PC-9 (cell line): ENCODE data around the gene TOMM70. TPM values are rescaled to one million over a fixed set of nuclear protein-coding genes. Genes with fewer than 3 reads are reported as not detected.

Experiments used
- BruUV-seq: library from RNA; stranded (reverse); fragments of 400-500 nt; replicated peaks from 2 replicates; lab custom pipeline; 2021; lab: Mats Ljungman, UMichigan
- CTCF ChIA-PET: fragments of 300-600 bp; sonication (Branson Sonifier 250); formaldehyde crosslinking; loops from one replicate; lab custom pipeline; 2022; ENCODE audit warnings: antibody characterized with exemption; lab: Charles Lee
- POLR2A ChIA-PET: fragments of 300-600 bp; sonication (Branson Sonifier 250); formaldehyde crosslinking; loops from one replicate; lab custom pipeline; 2022; ENCODE audit warnings: antibody characterized with exemption; ENCODE audit not compliant: unreplicated experiment; lab: Charles Lee
- DNase-seq, 2 experiments: peaks; one replicate each; pipeline versions ENCODE4 v3.0.0 to v3.0.0-alpha.2; 2015 to 2022; ENCODE audit warnings: mixed read lengths in 1 of 2
- H2AFZ ChIP-seq: fragments of 200-600 bp; sonication (generic); 2 replicates; pipeline ENCODE4 v1.8.1; 2017; ENCODE audit warnings: antibody characterized with exemption
- H3F3A ChIP-seq: fragments of 200-600 bp; sonication (generic); 2 replicates; pipeline ENCODE4 v1.8.1; 2017; ENCODE audit warnings: antibody characterized with exemption, mild to moderate bottlenecking, low read depth; ENCODE audit not compliant: insufficient read depth
- H3K27ac ChIP-seq: fragments of 200-600 bp; sonication (generic); 2 replicates; pipeline ENCODE4 v1.6.1; 2016; ENCODE audit warnings: mixed run types
- H3K27me3 ChIP-seq: fragments of 200-600 bp; sonication (generic); 2 replicates; pipeline ENCODE4 v1.6.1; 2016; ENCODE audit warnings: low read depth, mixed run types; ENCODE audit not compliant: insufficient read depth
- H3K36me3 ChIP-seq: fragments of 200-600 bp; sonication (generic); 2 replicates; pipeline ENCODE4 v1.6.1; 2016; ENCODE audit warnings: low read depth, mixed run types
- H3K4me1 ChIP-seq: fragments of 200-600 bp; sonication (generic); replicated peaks from 2 replicates; pipeline ENCODE4 v1.6.1; 2016; ENCODE audit warnings: mixed run types; ENCODE audit not compliant: insufficient read depth
- H3K4me2 ChIP-seq: fragments of 200-600 bp; sonication (generic); 2 replicates; pipeline ENCODE4 v1.6.1; 2017; ENCODE audit warnings: mixed run types
- H3K4me3 ChIP-seq: fragments of 200-600 bp; sonication (generic); 2 replicates; pipeline ENCODE4 v1.6.1; 2016; ENCODE audit warnings: mixed run types
- H3K79me2 ChIP-seq: fragments of 200-600 bp; sonication (generic); 2 replicates; pipeline ENCODE4 v1.6.1; 2017; ENCODE audit warnings: low read depth, mixed run types
- H3K9me2 ChIP-seq: fragments of 200-600 bp; sonication (generic); 2 replicates; pipeline ENCODE4 v1.8.1; 2017; ENCODE audit warnings: mild to moderate bottlenecking; ENCODE audit not compliant: insufficient read depth
- H3K9me3 ChIP-seq: fragments of 200-600 bp; sonication (generic); 2 replicates; pipeline ENCODE4 v1.8.1; 2016; ENCODE audit warnings: low read depth; ENCODE audit not compliant: insufficient read depth
- H4K20me1 ChIP-seq: fragments of 200-600 bp; sonication (generic); 2 replicates; pipeline ENCODE4 v1.8.1; 2017; ENCODE audit not compliant: insufficient read depth
- EZH2 ChIP-seq: fragments of 200-600 bp; sonication (generic); IDR thresholded peaks from 2 replicates; pipeline ENCODE4 v1.8.0; 2017; ENCODE audit warnings: antibody characterized with exemption, low read depth
- intact Hi-C: fragments of 100-400 bp; cut with micrococcal nuclease; formaldehyde crosslinking; loops from one replicate; pipeline ENCODE4 v1.10.0; 2022; ENCODE audit not compliant: unreplicated experiment
- total RNA-seq: library from RNA; stranded (reverse); gene quantifications from 2 replicates; pipeline ENCODE4 v1.2.3, GENCODE V29; 2021
- TF ChIP-seq, protein P1 (sequence below): fragments of 200-600 bp; sonication (generic); conservative IDR thresholded peaks from 2 replicates; pipeline ENCODE4 v1.6.1; 2017; ENCODE audit warnings: mixed run types, antibody characterized with exemption, mild to moderate bottlenecking, moderate library complexity

TOMM70 gene
- total RNA-seq, 1 experiment from 2014 or later, result 65.2 TPM

DNA sequence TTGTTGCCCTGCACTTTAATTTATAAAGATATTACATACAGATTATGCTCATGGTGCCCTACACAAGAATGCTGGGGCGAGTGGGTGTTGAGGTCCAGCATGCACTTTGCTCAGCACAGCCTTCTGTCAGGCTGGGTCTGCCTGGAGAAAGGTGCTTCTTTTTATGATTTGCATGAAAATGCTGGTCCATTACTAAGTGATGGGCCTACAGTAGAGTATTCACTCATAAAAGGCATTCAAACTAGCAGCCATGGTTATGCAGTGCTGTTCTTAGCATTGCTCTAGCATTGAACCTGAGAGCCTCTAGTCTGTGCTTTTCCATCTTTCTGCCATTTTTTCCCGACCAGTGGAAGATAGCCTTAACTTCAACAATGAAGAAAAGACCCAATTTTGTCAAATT lies 12.7 kb upstream of the TOMM70 start:
- no peaks in the 10 kb centered on the region; the same call in 1 of the 2 replicates for H3F3A ChIP-seq
- DNase-seq, result no peak
- TF ChIP-seq EZH2, result no peak
- TF ChIP-seq, protein P1, sequence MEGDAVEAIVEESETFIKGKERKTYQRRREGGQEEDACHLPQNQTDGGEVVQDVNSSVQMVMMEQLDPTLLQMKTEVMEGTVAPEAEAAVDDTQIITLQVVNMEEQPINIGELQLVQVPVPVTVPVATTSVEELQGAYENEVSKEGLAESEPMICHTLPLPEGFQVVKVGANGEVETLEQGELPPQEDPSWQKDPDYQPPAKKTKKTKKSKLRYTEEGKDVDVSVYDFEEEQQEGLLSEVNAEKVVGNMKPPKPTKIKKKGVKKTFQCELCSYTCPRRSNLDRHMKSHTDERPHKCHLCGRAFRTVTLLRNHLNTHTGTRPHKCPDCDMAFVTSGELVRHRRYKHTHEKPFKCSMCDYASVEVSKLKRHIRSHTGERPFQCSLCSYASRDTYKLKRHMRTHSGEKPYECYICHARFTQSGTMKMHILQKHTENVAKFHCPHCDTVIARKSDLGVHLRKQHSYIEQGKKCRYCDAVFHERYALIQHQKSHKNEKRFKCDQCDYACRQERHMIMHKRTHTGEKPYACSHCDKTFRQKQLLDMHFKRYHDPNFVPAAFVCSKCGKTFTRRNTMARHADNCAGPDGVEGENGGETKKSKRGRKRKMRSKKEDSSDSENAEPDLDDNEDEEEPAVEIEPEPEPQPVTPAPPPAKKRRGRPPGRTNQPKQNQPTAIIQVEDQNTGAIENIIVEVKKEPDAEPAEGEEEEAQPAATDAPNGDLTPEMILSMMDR, result no peak
- no peaks in the 10 kb centered on the region for H3K79me2 ChIP-seq
- H3K9me2 ChIP-seq, result no peaks in the 10 kb centered on the region
- H4K20me1 ChIP-seq, result no peaks in the 10 kb centered on the region
- ChIA-PET POLR2A (interaction anchor here (0.6 kb wide), 1 partner anchor 120 kb away, joined by 3 read pairs; no protein-coding TSS in a partner anchor), CTCF (no interaction called here)
- H3K36me3 ChIP-seq, result no peaks in the 10 kb centered on the region
- intact Hi-C loops, result no loop called here
- no peak overlapping the region for H3K27ac ChIP-seq
- no peak overlapping the region for H3K4me3 ChIP-seq
- H3K4me1 ChIP-seq, result no peaks in the 10 kb centered on the region
- no TSS peak for BruUV-seq
- no peak overlapping the region for H2AFZ ChIP-seq
- no peaks in the 10 kb centered on the region for H3K27me3 ChIP-seq
- no peak overlapping the region for H3K4me2 ChIP-seq
- no peaks in the 10 kb centered on the region for H3K9me3 ChIP-seq

DNA sequence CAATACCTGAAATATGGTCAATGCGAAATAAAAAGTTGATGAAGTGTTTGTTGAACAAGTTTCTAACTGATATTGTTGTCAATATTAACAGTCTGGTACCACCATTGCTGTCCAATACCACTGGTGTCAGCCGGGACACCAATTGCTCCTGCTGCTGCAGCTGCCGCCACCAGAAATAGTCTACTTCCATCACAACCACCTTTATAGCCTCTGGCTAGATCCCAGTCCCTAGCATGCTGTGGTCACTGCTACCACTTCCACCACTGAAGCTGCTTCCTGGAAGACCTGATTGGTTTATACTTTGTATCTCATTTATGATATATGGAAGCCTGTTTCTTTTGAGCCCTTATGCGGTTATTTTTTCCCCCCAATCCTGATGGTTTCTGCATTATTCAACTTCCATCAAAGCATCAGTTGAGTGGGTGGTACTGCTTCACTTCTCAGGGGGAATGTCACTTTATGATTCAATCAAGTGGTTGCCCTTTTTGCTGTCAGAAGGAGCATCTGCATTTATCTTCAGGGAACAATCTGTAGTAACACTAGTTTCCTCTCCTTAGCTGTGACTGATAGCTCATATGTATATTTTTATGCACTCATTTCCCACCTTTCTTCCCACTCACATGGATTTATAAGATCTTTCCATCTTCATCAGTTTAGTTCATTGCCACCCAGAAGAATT lies 12.2 kb upstream of the TOMM70 start:
- TF ChIP-seq, protein P1, result no peak
- no peak for TF ChIP-seq EZH2
- Histone ChIP-seq H3K4me3 (no peak overlapping the region), H3K9me3 (no peaks in the 10 kb centered on the region; the same call in 1 of the 2 replicates), H4K20me1 (no peaks in the 10 kb centered on the region), H3K27ac (no peak overlapping the region), H3K27me3 (no peaks in the 10 kb centered on the region), H3K4me2 (no peak overlapping the region), H3K9me2 (no peaks in the 10 kb centered on the region), H2AFZ (no peak overlapping the region), H3K36me3 (no peaks in the 10 kb centered on the region), H3F3A (no peaks in the 10 kb centered on the region; the same call in 1 of the 2 replicates), H3K4me1 (no peaks in the 10 kb centered on the region), H3K79me2 (no peaks in the 10 kb centered on the region)
- intact Hi-C loops, result no loop called here
- DNase-seq, result no peak
- CTCF ChIA-PET, result no interaction called here
- POLR2A ChIA-PET, result interaction anchor here (0.6 kb wide), 1 partner anchor 120 kb away, joined by 3 read pairs; no protein-coding TSS in a partner anchor
- no TSS peak for BruUV-seq

DNA sequence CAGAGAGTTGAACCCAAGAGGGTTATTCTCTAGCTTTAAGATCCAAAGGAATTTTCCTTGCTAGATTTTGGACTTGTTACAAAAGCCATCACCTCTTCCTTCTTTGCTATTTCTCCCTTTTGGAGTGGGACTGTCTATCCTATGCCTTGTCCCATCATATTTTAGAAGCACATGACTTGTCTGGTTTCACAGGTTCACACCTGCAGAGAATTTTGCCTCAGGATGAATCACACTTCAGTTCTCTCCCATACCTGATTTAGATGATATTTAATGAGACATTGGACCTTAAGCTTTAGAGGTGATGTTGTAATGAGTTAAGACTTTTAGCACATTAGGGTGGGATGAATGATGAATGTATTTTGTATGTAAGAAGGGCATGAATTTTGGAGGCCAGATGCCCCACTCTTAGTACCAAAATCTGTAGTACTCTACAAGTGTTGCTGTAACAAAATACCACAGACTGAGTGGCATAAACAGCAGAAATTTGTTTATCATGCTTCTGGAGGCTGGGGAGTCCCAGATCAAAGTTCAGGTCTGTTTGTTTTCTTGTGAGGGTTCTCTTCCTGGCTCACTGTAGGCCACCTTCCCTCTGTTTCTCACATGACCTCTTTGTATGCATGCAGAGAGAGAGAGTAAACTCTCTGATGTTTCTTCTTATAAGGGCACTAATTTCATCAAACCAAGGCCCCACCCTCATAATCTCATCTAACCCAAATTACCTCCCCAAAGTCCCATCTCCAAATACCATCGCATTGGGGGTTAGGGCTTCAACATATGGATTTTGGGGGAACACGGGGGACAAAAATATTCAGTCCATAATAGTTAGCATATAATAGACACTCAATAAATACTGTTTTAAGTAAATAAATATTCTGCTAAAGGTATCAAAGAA lies 10.4 kb upstream of the TOMM70 start:
- no peak overlapping the region for H3K4me2 ChIP-seq
- H3F3A ChIP-seq, result no peaks in the 10 kb centered on the region; the same call in 1 of the 2 replicates
- H3K4me3 ChIP-seq, result no peak overlapping the region
- CTCF ChIA-PET, result no interaction called here
- H3K4me1 ChIP-seq, result no peaks in the 10 kb centered on the region
- no peaks in the 10 kb centered on the region for H4K20me1 ChIP-seq
- POLR2A ChIA-PET, result interaction anchor here (0.7 kb wide), 2 partner anchors 39 to 1517 kb away, joined by 4 to 5 read pairs; no protein-coding TSS in a partner anchor
- H3K36me3 ChIP-seq, result peaks cover 9% of the 10 kb centered on the region; the same call in 1 of the 2 replicates
- H3K9me3 ChIP-seq, result peaks cover 10% of the 10 kb centered on the region
- no peaks in the 10 kb centered on the region for H3K9me2 ChIP-seq
- no peak overlapping the region for H3K27ac ChIP-seq
- no peak overlapping the region for H2AFZ ChIP-seq
- H3K27me3 ChIP-seq, result no peaks in the 10 kb centered on the region
- DNase-seq, result no peak
- TF ChIP-seq, protein P1, result no peak
- TF ChIP-seq EZH2, result no peak
- no TSS peak for BruUV-seq
- H3K79me2 ChIP-seq, result no peaks in the 10 kb centered on the region
- intact Hi-C loops, result no loop called here
